PFSK-1 (cell line): ENCODE results near the gene TTBK1.

Source experiments
- FOXP2 ChIP-seq: optimal IDR thresholded peaks from 2 replicates; pipeline ENCODE3; 2011; ENCODE audit warnings: borderline replicate concordance, control low read depth, inconsistent platforms; ENCODE audit not compliant: insufficient read depth; ENCODE audit errors: extremely low read length, extremely low read depth
- POLR2AphosphoS5 ChIP-seq: IDR thresholded peaks from 2 replicates; pipeline ENCODE4 v1.6.1; 2012; ENCODE audit warnings: low read depth, mild to moderate bottlenecking, control low read depth, low read length, moderate library complexity
- REST ChIP-seq, 2 experiments: IDR thresholded peaks; 2 replicates each; pipeline versions ENCODE4 v1.6.1 to v1.8.0; 2011 to 2012; ENCODE audit warnings: low read depth in 2 of 2, low read length in 2 of 2, control low read depth in 1 of 2, inconsistent platforms in 1 of 2, mild to moderate bottlenecking in 1 of 2, moderate library complexity in 1 of 2; ENCODE audit not compliant: insufficient read depth in 1 of 2
- SIN3A ChIP-seq: IDR thresholded peaks from 2 replicates; pipeline ENCODE4 v1.6.1; 2012; ENCODE audit warnings: mild to moderate bottlenecking, low read length, moderate library complexity, borderline replicate concordance; ENCODE audit not compliant: insufficient read depth

- TF ChIP-seq FOXP2 (no peak), POLR2AphosphoS5 (no peak), REST (IDR thresholded peaks at IDR 0.05; ENCODE audit: insufficient read depth in 1 of 2, low read depth in 2 of 2, low read length in 2 of 2) (no peak), SIN3A (no peak)
These were observed 37.0 kb downstream of the TTBK1 start for GRCh38 chr6:43280234-43280633.
